GM19025 (cell line): ENCODE data around the gene GRN.
"Not testable (repeated sequence)": the region's sequence is repeated elsewhere in the genome, so short reads cannot be mapped to it uniquely, and the experiment has no call there.

Source experiments
- ATAC-seq: cut with Tn5 transposase; IDR thresholded peaks from one replicate; pipeline ENCODE4 v1.9.1; 2021; ENCODE audit warnings: mild to moderate bottlenecking, low read depth, moderate library complexity; ENCODE audit not compliant: unreplicated experiment

GRN gene

DNA sequence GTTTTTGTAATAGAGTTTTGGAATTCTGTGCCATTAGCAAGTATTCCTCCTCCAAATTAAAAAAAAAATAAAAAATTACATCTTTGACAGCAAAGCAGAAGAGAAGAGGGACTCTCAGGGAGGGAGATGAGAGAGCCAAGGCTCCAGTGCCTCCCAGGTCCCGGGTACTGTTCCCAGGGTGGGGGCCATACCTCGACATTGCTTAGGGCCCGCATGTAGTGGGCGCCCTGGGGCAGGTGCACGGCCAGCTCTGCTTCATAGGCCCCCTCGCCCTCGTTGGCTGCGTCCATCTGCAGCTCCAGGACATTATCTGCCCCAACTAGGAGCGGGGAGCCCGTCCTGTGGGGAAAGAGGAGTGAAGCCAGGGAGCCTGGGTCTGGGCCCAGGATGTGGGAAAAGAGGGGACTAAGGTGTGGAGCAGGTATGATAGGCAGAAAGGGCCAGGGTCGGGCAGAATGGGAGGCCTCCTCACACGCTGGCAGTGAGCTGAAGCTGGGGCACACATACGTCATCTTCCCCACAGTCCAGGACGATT lies 33.1 kb downstream of the GRN start:
- ATAC-seq: no peak

DNA sequence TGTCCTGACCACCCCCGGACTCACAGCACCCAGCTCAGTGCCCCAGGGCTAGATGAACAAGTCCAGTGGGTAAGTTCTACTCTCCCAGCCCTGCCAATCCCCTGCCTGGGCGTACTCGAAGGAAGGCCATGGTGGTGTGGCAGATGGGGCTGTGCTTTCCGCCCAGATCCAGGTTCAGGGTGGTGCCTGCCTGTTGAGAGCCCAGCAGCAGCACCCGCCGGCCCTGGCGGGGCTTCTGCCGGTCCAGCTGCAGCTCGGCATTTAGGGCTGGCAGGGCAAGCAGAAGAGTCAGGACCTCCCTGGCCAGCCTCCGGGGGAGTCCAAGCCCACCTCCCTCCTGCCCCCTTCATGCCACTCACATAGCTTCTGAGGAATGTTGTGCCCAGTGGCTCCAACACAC lies 34.8 kb downstream of the GRN start:
- ATAC-seq: no peak

DNA sequence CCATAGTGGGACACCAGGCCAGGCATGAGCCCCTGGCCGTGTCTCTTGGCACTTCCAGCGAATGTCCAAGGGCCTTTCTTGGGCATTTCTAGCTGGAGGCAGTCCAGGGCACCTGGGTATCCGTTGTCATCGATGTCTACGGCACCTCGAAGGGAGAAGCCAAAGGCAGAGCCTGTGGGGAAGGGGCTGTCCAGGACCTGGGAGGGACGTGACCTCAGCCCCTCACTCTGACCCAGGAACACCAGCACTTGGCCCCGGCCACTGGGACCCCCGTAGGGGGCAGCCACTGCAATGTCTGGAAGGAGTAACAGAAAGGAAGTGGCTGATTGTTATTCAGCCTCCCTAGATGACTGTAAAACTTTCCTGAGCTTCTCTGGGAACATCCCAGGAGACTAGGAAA lies 35.7 kb downstream of the GRN start:
- ATAC-seq: no peak

DNA sequence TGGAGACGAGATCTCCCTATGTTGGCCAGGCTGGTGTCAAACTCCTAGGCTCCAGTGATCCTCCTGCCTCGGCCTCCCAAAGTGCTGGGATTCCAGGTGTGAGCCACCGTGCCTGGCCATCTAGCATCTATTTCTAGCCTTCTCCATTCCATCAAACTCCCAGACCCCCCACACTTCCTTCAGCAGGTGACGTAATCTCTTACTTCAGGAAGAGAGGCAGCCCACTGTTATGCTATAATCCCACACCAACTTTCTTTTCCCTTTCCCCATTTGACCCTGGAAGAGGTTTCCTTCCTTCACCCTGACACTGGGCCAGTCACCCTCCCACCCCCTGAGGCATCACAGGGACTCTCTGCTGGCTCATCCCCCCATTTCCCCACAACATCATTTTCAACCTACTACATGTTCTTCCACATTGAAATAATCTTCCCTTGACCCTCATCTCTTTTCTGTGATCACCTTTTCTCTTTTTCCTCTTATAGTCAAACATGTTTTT lies 36.8 kb downstream of the GRN start:
- no peak for ATAC-seq

DNA sequence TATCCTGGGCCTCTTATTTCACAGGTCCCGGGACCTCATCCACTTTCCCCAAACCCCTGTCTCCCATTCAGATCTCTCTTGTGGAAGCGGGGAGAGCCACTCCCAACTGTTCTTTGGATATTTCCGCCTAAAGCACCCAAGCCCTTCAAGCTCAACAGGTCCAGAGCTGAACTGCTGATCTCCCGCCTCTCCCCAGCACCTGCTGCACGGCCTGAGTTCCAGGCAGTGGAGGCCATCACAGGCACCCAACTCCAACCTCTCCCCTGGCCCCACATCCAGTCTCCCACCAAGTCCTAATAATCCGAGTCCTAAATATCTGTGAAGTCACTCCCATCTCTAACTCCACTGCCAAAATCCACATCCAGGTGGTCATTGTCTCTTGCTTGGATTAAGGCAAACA lies 37.8 kb downstream of the GRN start:
- no peak for ATAC-seq

DNA sequence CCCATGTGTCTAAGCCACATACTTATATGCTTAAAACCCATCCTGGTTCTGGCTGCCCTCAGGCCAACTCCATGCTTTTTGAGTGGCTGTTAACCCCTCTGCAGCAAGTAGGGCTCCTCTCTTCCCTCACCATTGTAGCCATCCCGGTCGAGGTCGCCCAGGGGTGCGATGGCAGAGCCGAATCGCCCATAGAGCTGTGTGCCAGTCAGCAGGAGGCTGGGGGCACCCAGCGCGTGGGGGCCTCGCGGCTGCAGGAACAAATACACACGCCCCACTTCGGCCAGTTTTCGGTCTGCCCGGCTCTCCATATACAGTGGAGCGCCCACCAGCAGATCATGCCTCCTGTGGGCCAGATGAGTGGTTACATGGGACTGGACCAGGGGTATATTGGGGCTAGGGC lies 38.3 kb downstream of the GRN start:
- no peak for ATAC-seq

DNA sequence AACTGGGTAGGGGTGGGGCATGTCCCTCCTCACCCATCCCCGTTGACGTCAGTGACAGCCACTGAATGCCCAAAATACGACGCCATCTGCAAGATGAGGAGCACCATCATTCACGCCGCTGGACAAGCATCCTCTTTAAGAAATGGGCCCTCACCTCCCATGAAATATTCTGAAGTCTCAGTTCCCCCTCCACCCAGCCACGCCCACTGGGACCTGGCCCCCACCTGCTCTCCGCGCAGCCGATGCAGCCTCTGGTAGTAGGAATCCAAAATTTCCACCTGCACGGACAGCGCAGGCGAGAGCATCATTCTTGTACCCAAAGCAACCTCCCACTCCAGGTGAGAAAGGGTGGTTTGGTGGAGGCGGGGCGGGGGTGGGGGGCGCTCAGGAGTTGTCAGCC lies 38.8 kb downstream of the GRN start:
- ATAC-seq: no peak

DNA sequence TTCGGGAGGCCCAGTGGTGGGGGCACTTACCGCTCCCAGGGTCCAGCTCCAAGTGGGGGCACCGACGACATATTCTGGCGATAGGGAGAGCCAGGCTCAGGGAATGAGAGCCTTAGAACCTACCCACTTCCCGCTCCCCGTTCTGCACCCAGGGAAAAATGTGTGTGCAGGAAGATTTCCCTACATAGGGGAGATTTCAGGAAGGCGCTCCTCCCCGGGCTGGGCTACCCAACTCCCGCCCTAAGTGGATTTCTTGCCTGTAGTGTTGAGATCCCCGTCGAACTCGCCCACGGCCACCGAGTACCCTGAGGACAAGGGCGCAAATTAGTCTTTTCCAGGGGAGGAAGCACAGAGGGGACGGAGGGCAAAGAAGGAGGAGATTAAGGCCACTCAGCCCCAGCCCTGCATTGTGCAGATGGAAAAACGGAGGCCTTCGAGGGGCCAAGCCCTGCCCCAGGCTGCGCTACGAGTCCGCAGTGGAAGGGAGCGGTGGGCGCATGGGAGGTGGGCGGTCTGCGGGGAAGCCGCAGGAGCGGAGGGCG lies 39.2 kb downstream of the GRN start:
- no peak for ATAC-seq

DNA sequence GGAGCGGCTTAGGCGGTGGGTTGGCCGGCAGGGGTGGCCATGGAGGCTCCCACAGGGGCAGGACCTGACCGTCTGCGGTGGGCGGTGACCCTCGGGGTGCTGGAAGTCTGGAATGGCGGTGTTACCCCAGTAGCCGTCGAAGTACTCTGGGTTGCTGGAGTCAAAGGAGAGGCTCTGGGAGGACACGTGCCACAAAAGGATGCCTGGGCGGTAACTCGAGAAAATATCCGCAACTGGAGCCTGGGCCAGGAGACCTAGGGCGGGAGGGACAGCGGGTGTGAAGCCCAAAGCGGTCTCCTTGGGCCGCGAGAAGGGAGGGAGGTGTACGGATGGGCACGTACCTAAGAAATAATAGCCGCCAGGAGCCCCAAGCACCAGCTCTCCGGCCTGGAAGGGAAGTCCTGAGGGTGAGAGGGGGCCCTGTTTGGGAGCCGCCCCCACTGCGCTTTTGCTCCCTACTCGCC lies 39.8 kb downstream of the GRN start:
- ATAC-seq: no peak

DNA sequence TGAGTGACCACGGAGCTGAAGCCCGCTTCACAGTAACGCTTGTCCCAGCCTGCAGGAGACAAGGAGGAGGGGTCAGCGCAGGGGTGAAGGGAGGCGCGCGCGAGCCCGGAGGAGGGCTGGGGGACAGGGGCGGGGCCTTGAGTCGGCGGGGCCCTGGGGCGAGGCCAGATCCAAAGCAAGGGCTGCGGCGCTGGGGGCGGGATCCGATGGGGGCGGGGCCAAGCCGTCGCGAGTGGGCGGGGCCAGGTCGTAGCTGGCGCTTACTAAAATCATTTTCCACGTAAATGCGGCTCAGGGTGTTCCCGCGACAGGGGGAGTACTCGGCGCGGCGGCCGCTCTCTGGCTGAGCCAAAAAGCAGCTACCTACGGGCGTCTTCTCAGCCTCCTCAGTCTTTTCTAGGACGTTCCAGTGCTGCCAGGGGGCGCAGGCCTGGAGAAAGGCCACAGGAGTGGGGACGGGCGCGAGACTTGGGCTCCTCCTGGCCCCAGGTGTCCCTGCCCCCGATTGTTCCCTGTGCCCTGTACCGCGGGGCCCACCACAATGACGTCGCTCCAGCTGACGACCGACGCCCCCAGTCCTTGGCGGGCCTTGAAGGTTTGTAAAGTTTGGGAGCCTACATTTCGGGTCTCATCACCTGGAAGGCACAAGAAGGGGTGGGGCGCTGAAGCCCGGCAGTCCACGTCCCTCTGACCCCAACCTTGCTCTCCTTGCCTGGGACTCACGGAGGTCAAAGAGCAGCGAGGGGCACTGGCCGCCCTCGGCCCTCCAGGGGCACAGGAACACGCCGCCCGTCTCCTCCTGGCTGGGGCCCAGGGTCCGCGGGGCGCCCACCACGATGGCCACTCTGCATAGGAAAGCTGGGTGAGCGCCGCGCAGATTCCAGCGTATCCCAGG lies 40.4 kb downstream of the GRN start:
- peak; percentile 55 for ATAC-seq

DNA sequence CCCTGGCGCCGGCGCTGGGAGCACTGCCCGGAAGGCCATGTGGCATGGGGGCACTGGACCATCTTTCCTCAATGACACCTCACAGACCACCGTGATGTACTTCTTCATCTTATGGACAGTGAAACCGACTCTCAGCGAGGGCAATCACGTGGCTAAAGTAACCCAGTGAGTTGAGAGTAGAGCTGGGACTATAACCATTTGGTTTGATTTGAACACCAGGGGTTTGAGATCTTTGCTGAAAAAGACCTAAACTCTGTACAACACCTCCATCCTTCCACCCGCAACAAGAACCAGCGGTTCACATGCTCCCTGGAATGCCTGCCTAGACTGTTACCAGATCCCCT lies 41.1 kb downstream of the GRN start:
- ATAC-seq: no peak

DNA sequence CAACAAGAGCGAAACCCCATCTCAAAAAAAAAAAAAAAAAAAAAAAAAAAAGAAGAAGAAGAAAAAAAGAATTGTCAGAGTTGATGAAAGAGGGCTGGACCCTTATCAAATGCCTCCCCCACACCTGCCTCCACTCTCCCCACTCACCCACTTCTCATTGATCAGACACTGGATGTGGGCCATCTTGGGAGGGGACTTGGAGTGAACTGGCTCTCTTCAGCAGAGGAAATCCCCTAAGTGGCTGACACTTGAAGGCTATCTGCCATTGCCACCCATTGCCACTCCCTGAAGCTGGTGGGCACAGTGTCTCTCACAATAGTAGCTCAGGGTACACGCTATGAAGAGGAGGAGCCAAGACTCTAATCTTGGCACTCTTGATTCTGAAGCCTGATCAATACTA lies 42.7 kb downstream of the GRN start:
- no peak for ATAC-seq

DNA sequence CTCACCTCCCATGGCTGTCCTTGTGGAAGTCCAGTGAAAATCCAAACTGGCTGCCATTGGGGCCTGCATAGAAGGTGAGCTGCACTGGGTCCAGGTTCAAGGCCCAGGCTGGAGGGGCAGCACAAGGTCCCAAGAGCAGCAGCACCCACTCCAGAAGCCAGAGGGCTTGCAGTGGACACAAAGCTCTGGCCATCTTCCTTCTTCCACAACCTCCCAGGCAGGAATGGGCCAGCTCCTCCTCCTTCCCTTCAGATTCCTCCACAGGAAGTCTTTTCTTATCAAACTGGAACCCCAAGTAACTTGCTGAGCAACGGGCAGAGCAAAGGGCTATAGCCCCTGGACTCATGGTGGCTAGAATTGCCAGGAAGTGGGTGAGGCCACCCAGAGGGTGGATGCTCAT lies 44.2 kb downstream of the GRN start, which contains the start of gene ITGA2B:
Gene ITGA2B (minus strand): TSS at position 369 of the 400 bp plus-strand sequence. CDS start 176 bp downstream, at position 193.
- no peak for ATAC-seq

DNA sequence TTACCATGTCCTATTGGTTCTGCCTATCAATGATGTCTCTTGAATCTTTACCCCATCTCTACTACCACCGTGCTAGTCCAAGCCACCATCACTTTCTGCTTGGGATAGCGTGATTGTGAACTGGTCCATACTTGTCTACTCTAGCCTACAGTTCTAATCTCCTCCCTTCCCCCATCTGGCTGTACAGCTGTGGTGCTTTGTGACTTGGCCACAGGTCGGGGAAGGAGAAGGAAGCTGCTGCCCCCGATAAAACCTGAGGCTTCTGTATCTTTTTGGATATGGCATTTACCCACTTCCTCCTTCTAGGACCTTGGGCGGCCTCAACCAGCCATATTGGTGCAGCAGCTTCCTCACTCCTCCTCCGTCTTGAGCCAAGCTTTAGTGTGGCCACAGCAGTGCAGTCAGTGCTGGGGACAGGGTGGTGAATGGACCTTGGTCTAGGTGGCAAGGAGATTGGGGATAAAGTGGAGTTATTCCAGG lies 44.7 kb downstream of the GRN start:
- ATAC-seq: no peak

DNA sequence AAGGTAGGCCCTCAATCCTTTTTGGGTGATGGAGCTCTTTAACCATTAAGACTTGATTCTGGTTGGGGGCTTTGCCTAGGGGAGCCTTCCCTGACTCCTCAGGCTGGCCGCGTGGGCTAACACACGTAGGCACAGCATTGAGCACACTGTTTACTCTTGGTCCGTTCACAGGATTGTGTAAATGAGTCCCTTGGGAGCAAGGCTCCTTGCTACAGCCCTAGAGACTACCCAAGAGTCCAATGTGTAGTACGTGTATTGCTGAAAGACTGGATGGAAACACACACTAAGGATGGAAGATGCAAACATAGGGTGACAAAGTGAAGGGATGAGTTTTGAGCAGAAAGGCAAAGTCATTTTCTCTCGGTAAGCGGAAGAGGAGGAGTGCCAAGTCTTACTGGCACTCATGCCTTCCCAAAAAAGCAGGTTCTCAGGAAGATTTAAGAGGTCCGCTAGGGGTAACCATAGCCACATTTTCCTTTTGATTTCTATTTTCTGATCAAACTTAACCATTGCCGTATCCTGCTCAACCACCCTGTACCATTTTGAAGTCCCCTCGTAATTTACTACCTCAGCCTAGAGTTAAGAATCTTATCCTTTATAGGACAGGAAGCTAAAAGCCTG lies 45.3 kb downstream of the GRN start:
- no peak for ATAC-seq

DNA sequence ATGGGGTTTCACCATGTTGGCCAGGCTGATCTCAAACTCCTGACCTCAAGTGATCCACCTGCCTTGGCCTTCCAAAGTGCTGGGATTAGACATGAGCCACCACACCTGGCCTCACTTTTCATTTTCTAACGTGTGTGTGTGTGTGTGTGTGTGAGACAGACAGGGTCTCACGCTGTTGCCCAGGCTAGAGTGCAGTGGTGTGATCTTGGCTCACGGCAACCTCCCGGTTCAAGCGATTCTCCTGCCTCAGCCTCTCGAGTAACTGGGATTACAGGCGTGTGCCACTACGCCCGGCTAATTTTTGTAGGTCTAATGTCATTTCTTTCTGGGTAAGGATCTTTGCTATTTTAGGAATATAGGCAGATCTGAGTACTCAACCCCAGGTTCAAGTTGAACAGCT lies 49.0 kb downstream of the GRN start:
- not testable (repeated sequence) for ATAC-seq

DNA sequence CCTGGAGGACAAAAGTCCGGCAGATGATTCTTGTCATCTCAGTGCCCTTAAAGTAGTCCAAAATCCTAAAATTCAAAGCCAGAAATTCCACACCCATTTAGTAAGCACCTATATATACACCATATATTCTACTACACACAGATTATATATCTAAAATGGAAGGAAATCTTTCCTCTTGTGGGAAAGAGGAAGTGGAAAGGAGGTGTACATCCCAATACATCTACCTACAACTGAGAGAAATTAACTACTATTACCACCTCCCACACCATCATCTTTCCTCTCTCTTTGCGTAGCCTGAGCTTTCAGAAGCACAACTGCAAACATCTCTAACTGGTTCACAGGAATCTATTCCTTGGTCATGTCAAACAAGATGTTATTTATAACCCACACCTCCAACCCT lies 49.7 kb downstream of the GRN start:
- ATAC-seq: no peak

DNA sequence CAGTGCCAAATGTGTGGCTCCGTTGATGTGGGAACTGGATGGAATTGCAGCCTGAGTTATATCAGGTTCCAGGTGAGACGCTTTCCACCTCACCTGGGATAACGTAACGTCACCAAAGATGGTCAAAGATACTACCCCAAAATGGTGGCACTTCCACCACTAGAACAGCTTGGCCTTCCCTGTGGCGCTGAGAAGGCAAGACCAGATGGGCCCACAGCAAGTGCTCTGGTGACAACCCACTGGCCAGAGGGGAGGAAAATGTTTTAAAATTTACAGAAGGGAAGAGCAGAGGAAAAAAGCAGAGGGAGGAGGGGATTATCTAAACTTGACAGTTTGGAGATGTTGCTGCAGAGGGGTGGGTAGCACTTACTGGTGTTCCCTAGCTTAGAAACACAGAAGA lies 51.8 kb downstream of the GRN start:
- ATAC-seq: no peak

DNA sequence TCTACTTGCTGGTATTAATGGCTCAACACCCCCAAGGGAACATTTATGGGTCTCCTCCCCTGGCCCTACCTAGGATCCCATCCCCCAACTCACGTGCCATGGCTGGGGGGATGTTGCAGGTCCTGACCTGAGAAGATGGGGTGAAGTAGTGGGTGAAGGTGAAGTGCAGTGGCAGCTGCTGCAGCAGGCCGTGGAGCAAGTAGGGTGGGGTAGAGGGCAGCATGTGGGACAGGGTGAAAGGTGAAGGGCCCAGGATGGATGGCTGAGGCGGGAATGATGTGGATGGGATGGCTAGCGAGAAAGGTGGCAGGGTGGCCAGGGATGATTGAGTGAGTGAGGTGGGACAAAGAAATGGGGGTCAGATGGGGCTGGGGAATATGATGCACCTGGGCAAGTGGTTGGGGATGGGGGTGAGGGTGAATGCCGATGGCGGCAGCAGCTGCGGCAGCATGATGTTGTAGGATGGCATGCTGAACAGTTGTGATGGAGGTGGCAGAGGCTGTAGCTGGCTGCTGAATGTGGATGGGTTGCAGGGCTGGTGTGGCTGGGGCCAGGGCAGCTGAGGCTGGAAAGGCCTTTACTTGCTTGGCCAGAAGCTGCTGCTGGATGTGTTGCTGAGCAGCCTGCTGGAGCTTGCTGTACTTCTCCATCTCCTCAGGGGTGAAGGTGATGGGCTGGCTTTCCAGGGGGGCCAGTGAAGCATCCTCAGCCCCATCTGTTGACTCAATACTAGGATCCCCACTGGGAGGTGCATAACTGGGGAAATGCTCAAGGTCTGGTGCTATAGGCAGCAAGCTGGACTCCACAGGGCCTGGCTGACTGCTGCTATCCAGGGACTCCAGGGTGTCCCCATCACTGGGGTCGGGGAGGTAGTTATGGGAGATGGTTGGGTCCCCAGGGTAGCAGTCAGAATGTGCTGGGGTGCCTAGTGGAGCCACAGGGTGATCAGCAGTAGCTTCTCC lies 52.7 kb downstream of the GRN start:
- ATAC-seq: no peak
